GM19328 (cell line): Measurements from ENCODE around the gene CSTPP1.
"Not testable (repeated sequence)": the region's sequence is repeated elsewhere in the genome, so short reads cannot be mapped to it uniquely, and the experiment has no call there.

ENCODE experiments used
- ATAC-seq: cut with Tn5 transposase; IDR thresholded peaks from one replicate; pipeline ENCODE4 v1.9.1; 2021; ENCODE audit warnings: mild to moderate bottlenecking, moderate library complexity; ENCODE audit not compliant: unreplicated experiment

The CSTPP1 gene

GRCh38 chr11:47189100-47189834 lies 252.7 kb downstream of the CSTPP1 start:
- ATAC-seq = no peak

GRCh38 chr11:47191137-47191536 lies 254.6 kb downstream of the CSTPP1 start:
- not testable (repeated sequence) for ATAC-seq

GRCh38 chr11:47192111-47192510 lies 255.6 kb downstream of the CSTPP1 start:
- no peak for ATAC-seq

GRCh38 chr11:47198161-47198560 lies 261.6 kb downstream of the CSTPP1 start:
- not testable (repeated sequence) for ATAC-seq

DNA sequence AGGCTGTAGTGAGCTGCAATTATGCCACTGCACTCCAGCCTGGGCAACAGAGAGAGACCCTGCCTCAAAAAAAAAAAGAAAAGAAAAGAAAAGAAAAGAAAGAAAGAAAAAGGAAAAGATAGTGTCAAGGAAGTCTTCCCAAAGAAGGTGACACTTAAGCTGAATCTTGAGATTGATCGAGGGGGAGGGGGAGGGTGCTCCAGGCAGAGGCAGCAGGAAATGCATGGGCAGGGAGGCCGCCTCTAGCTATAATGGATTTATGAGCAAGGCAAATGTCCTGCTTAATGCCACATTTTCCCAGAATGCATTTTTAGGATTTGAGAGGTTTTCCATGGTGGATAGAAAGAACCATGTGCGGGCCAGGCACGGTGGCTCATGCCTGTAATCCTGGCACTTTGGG lies 264.5 kb downstream of the CSTPP1 start:
- ATAC-seq = no peak

DNA sequence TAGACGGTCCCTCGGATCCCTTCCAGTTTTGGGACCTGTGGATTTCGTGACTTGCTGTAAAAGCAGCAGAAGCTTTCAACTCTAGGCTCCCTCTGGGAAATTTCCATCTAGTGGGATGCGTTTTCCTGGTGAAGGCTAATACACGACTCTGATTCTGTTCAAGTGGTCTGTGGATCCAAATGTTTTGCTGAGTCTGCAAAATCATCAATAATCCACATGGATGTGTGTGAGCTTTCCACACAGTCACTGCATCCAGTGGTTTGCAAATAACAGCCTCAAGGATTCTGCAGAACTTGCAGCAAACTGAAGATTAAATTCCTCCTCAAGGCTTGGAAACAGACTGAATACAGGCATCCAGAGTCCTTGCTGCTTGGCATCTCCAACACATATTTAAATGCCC lies 266.0 kb downstream of the CSTPP1 start:
- no peak for ATAC-seq

GRCh38 chr11:47204637-47204989 lies 268.1 kb downstream of the CSTPP1 start:
- no peak for ATAC-seq

DNA sequence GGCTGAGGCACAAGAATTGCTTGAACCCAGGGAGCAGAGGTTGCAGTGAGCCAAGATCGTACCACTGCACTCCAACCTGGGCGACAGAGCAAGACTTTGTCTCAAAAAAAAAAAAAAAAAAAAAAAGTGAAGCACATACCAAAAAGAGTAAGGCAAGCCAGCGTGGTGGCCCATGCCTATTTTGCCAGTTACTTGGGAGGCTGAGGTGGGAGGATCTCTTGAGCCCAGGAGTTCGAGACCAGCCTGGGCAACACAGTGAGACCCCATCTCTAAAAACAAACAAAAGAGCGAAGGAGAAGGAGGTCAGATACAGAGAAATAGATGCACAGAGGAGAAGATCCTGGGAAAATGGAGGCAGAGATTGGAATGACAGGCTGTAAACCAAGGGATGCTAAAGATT lies 270.0 kb downstream of the CSTPP1 start:
- ATAC-seq = not testable (repeated sequence)

GRCh38 chr11:47207459-47207858 lies 270.9 kb downstream of the CSTPP1 start:
- no peak for ATAC-seq

DNA sequence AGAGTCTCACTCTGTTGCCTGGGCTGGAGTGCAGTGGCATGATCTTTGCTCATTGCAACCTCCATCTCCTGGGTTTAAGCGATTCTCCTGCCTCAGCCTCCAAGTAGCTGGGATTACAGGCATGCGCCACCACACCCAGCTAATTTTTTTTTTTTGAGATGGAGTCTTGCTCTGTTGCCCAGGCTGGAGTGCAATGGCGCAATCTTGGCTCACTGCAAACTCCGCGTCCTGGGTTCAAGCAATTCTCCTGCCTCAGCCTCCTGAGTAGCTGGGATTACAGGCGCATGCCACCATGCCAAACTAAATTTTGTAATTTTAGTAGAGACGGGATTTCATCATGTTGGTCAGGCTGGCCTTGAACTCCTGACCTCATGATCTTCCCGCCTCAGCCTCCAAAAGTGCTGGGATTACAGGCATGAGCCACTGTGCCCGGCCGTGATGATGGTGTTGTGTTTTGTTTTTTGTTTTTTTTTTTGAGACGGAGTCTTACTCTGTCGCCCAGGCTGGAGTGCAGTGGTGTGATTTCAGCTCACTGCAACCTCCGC lies 271.5 kb downstream of the CSTPP1 start:
- not testable (repeated sequence) for ATAC-seq

DNA sequence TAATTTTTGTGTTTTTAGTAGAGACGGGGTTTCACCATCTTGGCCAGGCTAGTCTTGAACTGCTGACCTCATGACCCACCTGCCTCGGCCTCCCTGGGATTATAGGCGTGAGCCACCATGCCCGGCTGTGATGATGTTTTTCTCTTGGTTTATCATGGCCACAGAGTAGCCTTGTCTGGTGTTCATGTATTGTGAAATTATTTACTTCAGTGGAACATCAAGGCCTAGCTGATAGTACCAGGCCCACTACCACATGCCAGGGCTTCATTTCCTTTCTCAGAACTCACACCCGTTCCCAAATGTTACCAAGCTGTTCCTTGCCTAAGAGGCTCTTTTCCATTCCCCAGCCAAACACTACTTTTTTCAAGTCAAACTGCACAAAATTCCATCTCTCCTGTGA lies 272.1 kb downstream of the CSTPP1 start:
- no peak for ATAC-seq
